Measurements from ENCODE around the gene CLSTN2.
A peak's percentile ranks its signal among the peaks of the same experiment; 100 is the strongest.

Gene CLSTN2

GRCh38 chr3:140469491-140469890 lies 534.5 kb downstream of the CLSTN2 start:
- Histone ChIP-seq H4K8ac (ENCODE audit: low read length) (no peak overlapping the region), H3K27ac (ENCODE audit: low read length, poor library complexity, severe bottlenecking) (no peak overlapping the region), H3K9me3 (ENCODE audit: control insufficient read depth, low read length) (no peaks in the 10 kb centered on the region), H3K27me3 (ENCODE audit: control insufficient read depth in 1 of 2, insufficient read depth in 1 of 2, low read length in 2 of 2) (no peaks in the 10 kb centered on the region), H2AFZ (ENCODE audit: low read depth, low read length) (no peak overlapping the region), H3K18ac (ENCODE audit: low read depth in 1 of 2, low read length in 2 of 2) (no peak overlapping the region), H4K91ac (ENCODE audit: low read length) (no peak overlapping the region), H2AK5ac (ENCODE audit: low read length, severe bottlenecking) (no peak overlapping the region), H3K36me3 (ENCODE audit: control insufficient read depth in 1 of 2, insufficient read depth in 2 of 2, low read depth in 1 of 2, low read length in 2 of 2) (peaks cover 0 to 8% of the 10 kb centered on the region in 2 experiments), H3K79me1 (replicated peaks; ENCODE audit: low read length, poor library complexity, severe bottlenecking) (no peaks in the 10 kb centered on the region), H3K4me1 (ENCODE audit: control insufficient read depth, insufficient read depth, low read depth, low read length) (peaks cover 15% of the 10 kb centered on the region), H2BK12ac (ENCODE audit: low read length in 2 of 2) (no peak overlapping the region), H3K4ac (ENCODE audit: low read depth in 1 of 2, low read length in 2 of 2) (no peak overlapping the region), H3K4me3 (ENCODE audit: insufficient read depth in 1 of 2, low read depth in 1 of 2, low read length in 2 of 2) (no peak overlapping the region), H2BK15ac (ENCODE audit: low read depth, poor library complexity, severe bottlenecking) (no peak overlapping the region), H2BK5ac (ENCODE audit: low read depth, low read length, poor library complexity, severe bottlenecking) (no peak overlapping the region), H3K23ac (ENCODE audit: low read length in 2 of 2) (no peak overlapping the region), H2BK120ac (ENCODE audit: low read depth, low read length) (no peak overlapping the region), H3K9ac (ENCODE audit: low read length) (no peak overlapping the region), H3K14ac (ENCODE audit: low read length in 2 of 2) (no peak overlapping the region), H3K4me2 (ENCODE audit: low read length, poor library complexity, severe bottlenecking) (no peak overlapping the region)
- DNase-seq, result no peak
- 80% methylated on average over 3 of the region's 4 CpGs for WGBS

DNA sequence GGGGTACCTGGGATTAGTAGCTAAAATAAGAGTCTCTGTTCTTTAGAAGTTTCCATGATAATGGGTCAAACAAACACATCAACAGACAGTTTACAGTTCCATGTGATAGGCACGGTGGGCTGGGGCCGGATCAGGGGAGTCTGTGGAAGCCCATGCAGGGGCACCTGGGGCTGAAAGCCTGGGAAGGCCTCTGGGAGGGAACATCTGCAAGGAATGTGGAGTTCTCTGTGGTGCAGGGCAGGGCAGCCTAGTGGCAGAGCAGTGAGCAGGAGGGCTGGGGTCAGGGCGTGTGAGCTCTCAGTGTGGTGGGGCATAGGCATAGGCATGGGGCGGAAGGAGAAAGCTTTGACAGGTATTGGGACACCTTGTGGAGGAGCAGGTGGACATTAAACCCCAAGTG lies 535.2 kb downstream of the CLSTN2 start:
- no peak overlapping the region for H3K27ac ChIP-seq (ENCODE audit: low read length, poor library complexity, severe bottlenecking)
- H3K14ac ChIP-seq (ENCODE audit: low read length in 2 of 2), result no peak overlapping the region
- H2BK15ac ChIP-seq (ENCODE audit: low read depth, poor library complexity, severe bottlenecking), result no peak overlapping the region
- peak overlapping the region; percentile 85 for H2AK5ac ChIP-seq (ENCODE audit: low read length, severe bottlenecking)
- DNase-seq, result no peak
- no peak overlapping the region for H3K9ac ChIP-seq (ENCODE audit: low read length)
- no peak overlapping the region for H4K91ac ChIP-seq (ENCODE audit: low read length)
- H2BK120ac ChIP-seq (ENCODE audit: low read depth, low read length), result no peak overlapping the region
- no peak overlapping the region for H3K18ac ChIP-seq (ENCODE audit: low read depth in 1 of 2, low read length in 2 of 2)
- peaks cover 15% of the 10 kb centered on the region for H3K4me1 ChIP-seq (ENCODE audit: control insufficient read depth, insufficient read depth, low read depth, low read length)
- WGBS, result 64% methylated on average over 4 of the region's 4 CpGs
- no peaks in the 10 kb centered on the region for H3K79me1 ChIP-seq (replicated peaks; ENCODE audit: low read length, poor library complexity, severe bottlenecking)
- no peaks in the 10 kb centered on the region for H3K27me3 ChIP-seq (ENCODE audit: control insufficient read depth in 1 of 2, insufficient read depth in 1 of 2, low read length in 2 of 2)
- no peak overlapping the region for H2AFZ ChIP-seq (ENCODE audit: low read depth, low read length)
- H3K4ac ChIP-seq (ENCODE audit: low read depth in 1 of 2, low read length in 2 of 2), result no peak overlapping the region
- H3K9me3 ChIP-seq (ENCODE audit: control insufficient read depth, low read length), result no peaks in the 10 kb centered on the region
- H3K4me2 ChIP-seq (ENCODE audit: low read length, poor library complexity, severe bottlenecking), result no peak overlapping the region
- H2BK5ac ChIP-seq (ENCODE audit: low read depth, low read length, poor library complexity, severe bottlenecking), result no peak overlapping the region
- no peak overlapping the region for H3K23ac ChIP-seq (ENCODE audit: low read length in 2 of 2)
- H4K8ac ChIP-seq (ENCODE audit: low read length), result no peak overlapping the region
- H3K36me3 ChIP-seq (ENCODE audit: control insufficient read depth in 1 of 2, insufficient read depth in 2 of 2, low read depth in 1 of 2, low read length in 2 of 2), result peaks cover 0 to 11% of the 10 kb centered on the region in 2 experiments
- H2BK12ac ChIP-seq (ENCODE audit: low read length in 2 of 2), result no peak overlapping the region
- no peak overlapping the region for H3K4me3 ChIP-seq (ENCODE audit: insufficient read depth in 1 of 2, low read depth in 1 of 2, low read length in 2 of 2)

- Histone ChIP-seq H3K36me3 (ENCODE audit: control insufficient read depth in 1 of 2, insufficient read depth in 2 of 2, low read depth in 1 of 2, low read length in 2 of 2) (peaks cover 0 to 9% of the 10 kb centered on the region in 2 experiments), H3K18ac (ENCODE audit: low read depth in 1 of 2, low read length in 2 of 2) (no peak overlapping the region), H3K4me1 (ENCODE audit: control insufficient read depth, insufficient read depth, low read depth, low read length) (peaks cover 15% of the 10 kb centered on the region), H3K27me3 (ENCODE audit: control insufficient read depth in 1 of 2, insufficient read depth in 1 of 2, low read length in 2 of 2) (peaks cover 0 to 3% of the 10 kb centered on the region in 2 experiments), H3K14ac (ENCODE audit: low read length in 2 of 2) (no peak overlapping the region), H3K9ac (ENCODE audit: low read length) (no peak overlapping the region), H3K23ac (ENCODE audit: low read length in 2 of 2) (no peak overlapping the region), H3K4me2 (ENCODE audit: low read length, poor library complexity, severe bottlenecking) (no peak overlapping the region), H3K79me1 (replicated peaks; ENCODE audit: low read length, poor library complexity, severe bottlenecking) (no peaks in the 10 kb centered on the region), H3K4me3 (ENCODE audit: insufficient read depth in 1 of 2, low read depth in 1 of 2, low read length in 2 of 2) (no peak overlapping the region), H2BK12ac (ENCODE audit: low read length in 2 of 2) (no peak overlapping the region), H2BK5ac (ENCODE audit: low read depth, low read length, poor library complexity, severe bottlenecking) (no peak overlapping the region), H3K27ac (ENCODE audit: low read length, poor library complexity, severe bottlenecking) (no peak overlapping the region), H3K4ac (ENCODE audit: low read depth in 1 of 2, low read length in 2 of 2) (no peak overlapping the region), H3K9me3 (ENCODE audit: control insufficient read depth, low read length) (no peaks in the 10 kb centered on the region), H4K8ac (ENCODE audit: low read length) (no peak overlapping the region), H2AFZ (ENCODE audit: low read depth, low read length) (no peak overlapping the region), H2BK120ac (ENCODE audit: low read depth, low read length) (no peak overlapping the region), H4K91ac (ENCODE audit: low read length) (no peak overlapping the region), H2BK15ac (ENCODE audit: low read depth, poor library complexity, severe bottlenecking) (no peak overlapping the region), H2AK5ac (ENCODE audit: low read length, severe bottlenecking) (no peak overlapping the region)
- WGBS, result 100% methylated on average over 2 of the region's 2 CpGs
- no peak for DNase-seq
Measured at GRCh38 chr3:140470962-140471361, 536.0 kb downstream of the CLSTN2 start.

DNA sequence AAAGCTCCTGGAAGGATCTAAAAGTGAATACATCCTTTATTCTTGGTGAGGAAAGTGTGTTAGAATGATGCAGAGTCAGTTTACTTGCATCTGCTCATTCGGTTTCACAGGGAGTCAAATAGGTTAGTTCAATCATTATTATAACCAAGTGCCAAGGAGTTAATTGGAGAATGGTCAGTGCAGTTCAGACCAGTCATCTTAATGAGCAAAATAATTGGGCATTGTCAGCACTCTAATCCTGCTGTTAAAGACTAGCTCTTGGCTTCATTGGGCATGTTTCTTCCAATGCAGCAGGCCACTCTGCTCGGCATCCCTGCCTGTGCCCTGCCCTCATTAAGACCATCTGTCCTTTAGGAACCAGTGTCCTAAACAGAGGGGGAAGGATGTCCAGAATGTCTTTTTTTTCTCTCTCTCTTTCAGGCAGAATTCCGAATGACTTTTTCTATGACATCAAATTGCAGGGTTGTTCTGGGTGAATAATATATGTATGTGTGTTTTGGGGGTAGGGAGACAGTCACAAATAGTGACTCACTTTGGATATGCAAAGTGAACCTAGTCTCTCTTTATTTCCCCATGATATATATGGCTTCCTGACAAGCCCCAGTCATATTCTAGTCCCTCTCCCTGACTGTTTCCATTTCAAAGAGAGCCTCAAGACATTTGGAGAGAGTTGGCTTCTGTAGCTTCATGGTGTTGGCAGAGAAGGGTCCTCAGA lies 537.5 kb downstream of the CLSTN2 start:
- H3K4me3 ChIP-seq (ENCODE audit: insufficient read depth in 1 of 2, low read depth in 1 of 2, low read length in 2 of 2), result no peak overlapping the region
- H2BK5ac ChIP-seq (ENCODE audit: low read depth, low read length, poor library complexity, severe bottlenecking), result no peak overlapping the region
- no peak overlapping the region for H3K23ac ChIP-seq (ENCODE audit: low read length in 2 of 2)
- DNase-seq, result no peak
- no peak overlapping the region for H3K9ac ChIP-seq (ENCODE audit: low read length)
- H3K4me1 ChIP-seq (ENCODE audit: control insufficient read depth, insufficient read depth, low read depth, low read length), result peaks cover 9% of the 10 kb centered on the region
- no peak overlapping the region for H2BK15ac ChIP-seq (ENCODE audit: low read depth, poor library complexity, severe bottlenecking)
- no peak overlapping the region for H3K27ac ChIP-seq (ENCODE audit: low read length, poor library complexity, severe bottlenecking)
- H3K14ac ChIP-seq (ENCODE audit: low read length in 2 of 2), result no peak overlapping the region
- no peak overlapping the region for H2BK120ac ChIP-seq (ENCODE audit: low read depth, low read length)
- H3K18ac ChIP-seq (ENCODE audit: low read depth in 1 of 2, low read length in 2 of 2), result no peak overlapping the region
- no peak overlapping the region for H2BK12ac ChIP-seq (ENCODE audit: low read length in 2 of 2)
- no peak overlapping the region for H2AK5ac ChIP-seq (ENCODE audit: low read length, severe bottlenecking)
- H3K36me3 ChIP-seq (ENCODE audit: control insufficient read depth in 1 of 2, insufficient read depth in 2 of 2, low read depth in 1 of 2, low read length in 2 of 2), result peaks cover 0 to 3% of the 10 kb centered on the region in 2 experiments
- H3K4ac ChIP-seq (ENCODE audit: low read depth in 1 of 2, low read length in 2 of 2), result no peak overlapping the region
- no peak overlapping the region for H3K4me2 ChIP-seq (ENCODE audit: low read length, poor library complexity, severe bottlenecking)
- H3K79me1 ChIP-seq (replicated peaks; ENCODE audit: low read length, poor library complexity, severe bottlenecking), result no peaks in the 10 kb centered on the region
- no peak overlapping the region for H4K8ac ChIP-seq (ENCODE audit: low read length)
- H3K27me3 ChIP-seq (ENCODE audit: control insufficient read depth in 1 of 2, insufficient read depth in 1 of 2, low read length in 2 of 2), result peaks cover 0 to 3% of the 10 kb centered on the region in 2 experiments
- H4K91ac ChIP-seq (ENCODE audit: low read length), result no peak overlapping the region
- 79% methylated on average over 2 of the region's 3 CpGs for WGBS
- H2AFZ ChIP-seq (ENCODE audit: low read depth, low read length), result no peak overlapping the region
- no peaks in the 10 kb centered on the region for H3K9me3 ChIP-seq (ENCODE audit: control insufficient read depth, low read length)
